H9 (cell line): ENCODE data around the gene LGR5. TPM values are rescaled to one million over a fixed set of nuclear protein-coding genes. Genes with fewer than 3 reads are reported as not detected.

Experiments used
- DNase-seq: peaks from one replicate; pipeline ENCODE4 v3.0.0-alpha.2; 2017
- H2AFZ ChIP-seq: one replicate; pipeline ENCODE4 v1.6.1; 2013; ENCODE audit warnings: mild to moderate bottlenecking, low read length, control low read depth, moderate library complexity
- H2AK5ac ChIP-seq: 2 replicates; pipeline ENCODE4 v1.6.1; 2013; ENCODE audit warnings: low read length, control low read depth, mixed read lengths; ENCODE audit not compliant: insufficient read length
- H2BK120ac ChIP-seq: one replicate; pipeline ENCODE4 v1.6.1; 2013; ENCODE audit warnings: low read depth, mild to moderate bottlenecking, low read length, control low read depth, inconsistent platforms; ENCODE audit not compliant: poor library complexity, severe bottlenecking
- H2BK12ac ChIP-seq: 2 replicates; pipeline ENCODE4 v1.6.1; 2013; ENCODE audit warnings: low read length, control low read depth, mixed read lengths, low read depth; ENCODE audit not compliant: insufficient read length
- H2BK15ac ChIP-seq: 2 replicates; pipeline ENCODE4 v1.6.1; 2013; ENCODE audit warnings: low read depth, low read length, control low read depth
- H2BK20ac ChIP-seq: one replicate; pipeline ENCODE4 v1.6.1; 2013; ENCODE audit warnings: low read depth, mild to moderate bottlenecking, low read length, control low read depth, inconsistent platforms; ENCODE audit not compliant: poor library complexity, severe bottlenecking
- H2BK5ac ChIP-seq: 2 replicates; pipeline ENCODE4 v1.6.1; 2013; ENCODE audit warnings: low read length, control low read depth, mixed read lengths; ENCODE audit not compliant: insufficient read length
- H3K14ac ChIP-seq: 2 replicates; pipeline ENCODE4 v1.6.1; 2013; ENCODE audit warnings: low read length, control low read depth; ENCODE audit not compliant: insufficient read depth
- H3K18ac ChIP-seq: 2 replicates; pipeline ENCODE4 v1.6.1; 2013; ENCODE audit warnings: low read depth, mild to moderate bottlenecking, mixed read lengths, low read length, control low read depth; ENCODE audit not compliant: insufficient read length
- H3K23ac ChIP-seq: 2 replicates; pipeline ENCODE4 v1.6.1; 2013; ENCODE audit warnings: low read length, control low read depth, mixed read lengths, low read depth; ENCODE audit not compliant: insufficient read length
- H3K23me2 ChIP-seq: 2 replicates; pipeline ENCODE4 v1.6.1; 2013; ENCODE audit warnings: low read depth, mild to moderate bottlenecking, mixed read lengths, low read length, control low read depth; ENCODE audit not compliant: insufficient read length, poor library complexity, severe bottlenecking
- H3K27ac ChIP-seq: 2 replicates; pipeline ENCODE4 v1.5.1; 2013; ENCODE audit warnings: low read length, control low read depth, mixed read lengths, low read depth; ENCODE audit not compliant: insufficient read length
- H3K27me3 ChIP-seq: 2 replicates; pipeline ENCODE4 v1.6.1; 2013; ENCODE audit warnings: low read length, control low read depth, inconsistent platforms; ENCODE audit not compliant: insufficient read depth
- H3K4ac ChIP-seq: 2 replicates; pipeline ENCODE4 v1.6.1; 2013; ENCODE audit warnings: low read depth, mild to moderate bottlenecking, control low read depth, inconsistent platforms, low read length, moderate library complexity
- H3K4me1 ChIP-seq: 2 replicates; pipeline ENCODE4 v1.6.1; 2013; ENCODE audit warnings: low read length, control low read depth, inconsistent platforms; ENCODE audit not compliant: insufficient read depth
- H3K4me2 ChIP-seq: 2 replicates; pipeline ENCODE4 v1.6.1; 2013; ENCODE audit warnings: low read length, control low read depth, mixed read lengths; ENCODE audit not compliant: insufficient read length, insufficient read depth
- H3K56ac ChIP-seq: 2 replicates; pipeline ENCODE4 v1.6.1; 2013; ENCODE audit warnings: low read depth, mild to moderate bottlenecking, mixed read lengths, low read length, control low read depth; ENCODE audit not compliant: insufficient read length
- H3K79me1 ChIP-seq: 2 replicates; pipeline ENCODE4 v1.6.1; 2013; ENCODE audit warnings: low read depth, mild to moderate bottlenecking, moderate library complexity, low read length, control low read depth, inconsistent platforms; ENCODE audit not compliant: insufficient read depth, poor library complexity, severe bottlenecking
- H3K79me2 ChIP-seq: 2 replicates; pipeline ENCODE4 v1.6.1; 2013; ENCODE audit warnings: low read length, control low read depth, inconsistent platforms; ENCODE audit not compliant: insufficient read depth
- H3K9ac ChIP-seq: 2 replicates; pipeline ENCODE4 v1.6.1; 2013; ENCODE audit warnings: low read length, control low read depth, mixed read lengths; ENCODE audit not compliant: insufficient read length; ENCODE audit errors: extremely low read depth
- H3K9me3 ChIP-seq: one replicate; pipeline ENCODE4 v1.6.1; 2013; ENCODE audit warnings: low read depth, low read length, inconsistent platforms; ENCODE audit not compliant: control insufficient read depth
- H3T11ph ChIP-seq: one replicate; pipeline ENCODE4 v1.6.1; 2013; ENCODE audit warnings: mild to moderate bottlenecking, low read length, control low read depth, inconsistent platforms
- H4K20me1 ChIP-seq: one replicate; pipeline ENCODE4 v1.6.1; 2013; ENCODE audit not compliant: control insufficient read depth, insufficient read length, insufficient read depth
- H4K5ac ChIP-seq: 2 replicates; pipeline ENCODE4 v1.6.1; 2013; ENCODE audit warnings: low read depth, mild to moderate bottlenecking, mixed read lengths, low read length, control low read depth; ENCODE audit not compliant: insufficient read length
- H4K8ac ChIP-seq: replicated peaks from 2 replicates; pipeline ENCODE4 v1.6.1; 2013; ENCODE audit warnings: low read length, control low read depth, mixed read lengths, low read depth; ENCODE audit not compliant: insufficient read length
- H4K91ac ChIP-seq: 2 replicates; pipeline ENCODE4 v1.6.1; 2013; ENCODE audit warnings: low read depth, mild to moderate bottlenecking, moderate library complexity, mixed read lengths, low read length, control low read depth; ENCODE audit not compliant: insufficient read length
- H3K27ac Mint-ChIP-seq, 3 experiments: 2 replicates in 2 of 3; 3 replicates in 1 of 3; pipeline ENCODE4 v1.8.0; 2020 to 2021; ENCODE audit warnings: mixed read lengths in 3 of 3, mild to moderate bottlenecking in 1 of 3, moderate library complexity in 1 of 3
- H3K27me3 Mint-ChIP-seq: 2 replicates; pipeline ENCODE4 v1.8.0; 2021; ENCODE audit warnings: low read depth, mild to moderate bottlenecking, moderate library complexity, mixed read lengths
- H3K36me3 Mint-ChIP-seq, 3 experiments: 2 replicates in 2 of 3; 3 replicates in 1 of 3; pipeline ENCODE4 v1.8.0; 2020 to 2021; ENCODE audit warnings: low read depth in 3 of 3, mixed read lengths in 3 of 3; ENCODE audit not compliant: insufficient read depth in 1 of 3
- H3K4me1 Mint-ChIP-seq, 2 experiments: 2 replicates each; pipeline ENCODE4 v1.8.0; 2020; ENCODE audit warnings: mixed read lengths in 2 of 2
- H3K4me3 Mint-ChIP-seq, 2 experiments: 2 replicates in 1 of 2; 3 replicates in 1 of 2; pipeline ENCODE4 v1.8.0; 2020 to 2021; ENCODE audit warnings: mild to moderate bottlenecking in 2 of 2, mixed read lengths in 2 of 2, moderate library complexity in 1 of 2
- H3K9me3 Mint-ChIP-seq, 2 experiments: 2 replicates in 1 of 2; 3 replicates in 1 of 2; pipeline ENCODE4 v1.8.0; 2020; ENCODE audit warnings: mild to moderate bottlenecking in 2 of 2, mixed read lengths in 2 of 2, moderate library complexity in 1 of 2
- CTCF ChIP-seq: fragments of 200-600 bp; sonication (generic); conservative IDR thresholded peaks from 3 replicates; pipeline ENCODE4 v1.8.0; 2021; ENCODE audit warnings: antibody characterized with exemption, mild to moderate bottlenecking
- WGBS: extraction: QIAGEN DNeasy Blood & Tissue Kit; methylation state at CpG from one replicate; pipeline ENCODE4 v1.1.7; 2013; ENCODE audit warnings: missing lambda C conversion rate, low lambda C conversion rate, mixed read lengths; ENCODE audit not compliant: insufficient read length; ENCODE audit errors: extremely low coverage; 5-methylcytosine and 5-hydroxymethylcytosine counted together
- total RNA-seq: library from RNA; stranded (reverse); gene quantifications from 2 replicates; pipeline ENCODE4 v1.2.1, GENCODE V29; 2021

LGR5 gene
- total RNA-seq, 1 experiment from 2014 or later, result 0.09 TPM

- Histone ChIP-seq H3K27ac (no peak overlapping the region), H3T11ph (no peak overlapping the region), H2BK15ac (no peak overlapping the region), H2AFZ (no peak overlapping the region), H2BK120ac (no peak overlapping the region), H2AK5ac (no peak overlapping the region), H2BK12ac (no peak overlapping the region), H3K18ac (no peak overlapping the region), H3K4me1 (no peaks in the 10 kb centered on the region), H3K14ac (no peak overlapping the region), H4K5ac (no peak overlapping the region), H3K79me1 (no peaks in the 10 kb centered on the region), H2BK20ac (no peak overlapping the region), H4K91ac (no peak overlapping the region), H3K23ac (no peak overlapping the region), H3K79me2 (no peaks in the 10 kb centered on the region), H3K4ac (no peak overlapping the region), H3K23me2 (no peaks in the 10 kb centered on the region), H4K8ac (no peak overlapping the region), H4K20me1 (no peaks in the 10 kb centered on the region), H3K9ac (no peak overlapping the region), H3K27me3 (no peaks in the 10 kb centered on the region), H3K9me3 (no peaks in the 10 kb centered on the region), H2BK5ac (no peak overlapping the region), H3K56ac (no peak overlapping the region), H3K4me2 (no peak overlapping the region)
- no CpG with 5 or more reads among the region's 2 CpGs for WGBS
- no peak for TF ChIP-seq CTCF
- H3K36me3 Mint-ChIP-seq, result no peaks in the 10 kb centered on the region
- H3K9me3 Mint-ChIP-seq, result no peaks in the 10 kb centered on the region
- no peak overlapping the region for H3K4me3 Mint-ChIP-seq
- no peak for DNase-seq
- peaks cover 3% of the 10 kb centered on the region; the same call in 1 of the 2 replicates for H3K27me3 Mint-ChIP-seq
- no peak overlapping the region for H3K27ac Mint-ChIP-seq
- no peaks in the 10 kb centered on the region for H3K4me1 Mint-ChIP-seq
Observed at GRCh38 chr12:71420775-71421406, 18.7 kb upstream of the LGR5 start.
